ENCODE measurements around the gene TUBGCP6.
A peak's percentile ranks its signal among the peaks of the same experiment; 100 is the strongest.

The TUBGCP6 gene

GRCh38 chr22:50244420-50245213 lies at the start of gene TUBGCP6:
TUBGCP6 (minus strand) TSS chr22:50245023; CDS start chr22:50244459, 564 bp downstream.
- Histone ChIP-seq H3K9me3 (ENCODE audit: control insufficient read depth, insufficient read depth, low read length) (no peaks in the 10 kb centered on the region), H3K36me3 (ENCODE audit: control insufficient read depth, insufficient read depth, low read length) (peaks cover 21% of the 10 kb centered on the region), H3K27ac (ENCODE audit: low read depth, low read length) (peak within 1 kb of the TSS; percentile 88), H3K9ac (ENCODE audit: low read depth, low read length) (peak within 1 kb of the TSS; percentile 82), H3K4me1 (ENCODE audit: control insufficient read depth, insufficient read depth, low read length) (peaks cover 11% of the 10 kb centered on the region; the same call in 1 of the 2 replicates), H3K27me3 (ENCODE audit: control insufficient read depth, insufficient read depth, low read length) (no peaks in the 10 kb centered on the region), H3K4me3 (ENCODE audit: low read depth, low read length) (peak within 1 kb of the TSS; percentile 93)

GRCh38 chr22:50294319-50294656 lies 49.5 kb upstream of the TUBGCP6 start:
- Histone ChIP-seq H3K4me1 (ENCODE audit: control insufficient read depth, insufficient read depth, low read length) (peaks cover 21% of the 10 kb centered on the region), H3K27me3 (ENCODE audit: control insufficient read depth, insufficient read depth, low read length) (no peaks in the 10 kb centered on the region), H3K4me3 (ENCODE audit: low read depth, low read length) (no peak overlapping the region), H3K27ac (ENCODE audit: low read depth, low read length) (peak overlapping the region; percentile 89), H3K36me3 (ENCODE audit: control insufficient read depth, insufficient read depth, low read length) (peaks cover 19% of the 10 kb centered on the region), H3K9ac (ENCODE audit: low read depth, low read length) (no peak overlapping the region), H3K9me3 (ENCODE audit: control insufficient read depth, insufficient read depth, low read length) (no peaks in the 10 kb centered on the region)

DNA sequence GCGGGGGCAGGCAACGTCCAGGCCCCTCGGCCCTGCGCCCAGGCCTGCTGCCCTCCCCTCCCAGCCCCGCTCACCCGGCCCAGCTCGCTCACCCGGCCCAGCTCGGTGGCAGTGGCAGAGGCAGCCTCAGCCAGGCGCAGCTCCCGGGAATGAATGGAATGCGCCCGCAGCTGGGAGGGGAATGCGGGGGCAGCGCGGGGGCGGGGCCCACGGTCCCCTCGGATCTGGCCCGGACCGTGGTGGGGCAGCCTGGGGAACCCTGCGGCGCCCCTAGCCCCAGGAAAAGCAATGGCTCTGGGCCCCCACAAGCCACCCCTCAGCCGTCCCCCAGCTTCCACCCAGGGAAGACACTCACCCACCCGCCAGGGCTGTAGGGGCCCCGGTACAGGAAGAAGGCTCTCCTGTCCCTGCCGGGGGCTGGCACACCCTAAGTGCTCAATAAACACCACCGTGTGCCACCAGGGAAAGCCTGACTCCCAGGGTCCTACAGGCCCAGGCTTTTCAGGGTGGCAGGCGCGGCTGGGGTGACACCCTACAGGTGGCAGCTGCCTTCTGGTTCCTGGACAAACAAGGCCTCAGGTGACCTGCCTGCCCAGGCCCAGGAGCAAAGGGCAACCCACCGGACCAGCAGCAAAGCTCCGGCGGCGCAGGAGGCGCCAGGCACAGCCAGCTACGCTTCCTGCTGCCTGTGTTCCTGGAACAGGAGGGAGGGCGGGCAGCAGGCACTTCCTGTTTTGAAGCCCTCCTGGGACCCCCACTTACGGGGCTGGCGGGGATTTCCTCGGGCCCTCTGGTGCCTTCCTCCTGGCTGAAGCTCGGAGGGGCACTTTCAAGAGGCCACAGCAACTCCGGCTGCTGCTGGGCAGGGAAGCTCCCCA lies 48.9 kb upstream of the TUBGCP6 start:
- Histone ChIP-seq H3K27ac (ENCODE audit: low read depth, low read length) (peak overlapping the region; percentile 89), H3K27me3 (ENCODE audit: control insufficient read depth, insufficient read depth, low read length) (no peaks in the 10 kb centered on the region), H3K4me3 (ENCODE audit: low read depth, low read length) (0 out of 2 replicates have a peak overlapping the region, but pooled peaks have one; percentile 1), H3K9ac (ENCODE audit: low read depth, low read length) (peak overlapping the region; percentile 45; the same call in 1 of the 2 replicates), H3K9me3 (ENCODE audit: control insufficient read depth, insufficient read depth, low read length) (no peaks in the 10 kb centered on the region), H3K36me3 (ENCODE audit: control insufficient read depth, insufficient read depth, low read length) (peaks cover 25% of the 10 kb centered on the region), H3K4me1 (ENCODE audit: control insufficient read depth, insufficient read depth, low read length) (peaks cover 18% of the 10 kb centered on the region)

- Histone ChIP-seq H3K4me3 (ENCODE audit: low read depth, low read length) (0 out of 2 replicates have a peak overlapping the region, but pooled peaks have one; percentile 1), H3K9ac (ENCODE audit: low read depth, low read length) (no peak overlapping the region), H3K36me3 (ENCODE audit: control insufficient read depth, insufficient read depth, low read length) (peaks cover 33% of the 10 kb centered on the region), H3K4me1 (ENCODE audit: control insufficient read depth, insufficient read depth, low read length) (peaks cover 18% of the 10 kb centered on the region), H3K9me3 (ENCODE audit: control insufficient read depth, insufficient read depth, low read length) (no peaks in the 10 kb centered on the region), H3K27me3 (ENCODE audit: control insufficient read depth, insufficient read depth, low read length) (no peaks in the 10 kb centered on the region), H3K27ac (ENCODE audit: low read depth, low read length) (peak overlapping the region; percentile 81)
Observed at GRCh38 chr22:50292643-50293440, 48.0 kb upstream of the TUBGCP6 start.

DNA sequence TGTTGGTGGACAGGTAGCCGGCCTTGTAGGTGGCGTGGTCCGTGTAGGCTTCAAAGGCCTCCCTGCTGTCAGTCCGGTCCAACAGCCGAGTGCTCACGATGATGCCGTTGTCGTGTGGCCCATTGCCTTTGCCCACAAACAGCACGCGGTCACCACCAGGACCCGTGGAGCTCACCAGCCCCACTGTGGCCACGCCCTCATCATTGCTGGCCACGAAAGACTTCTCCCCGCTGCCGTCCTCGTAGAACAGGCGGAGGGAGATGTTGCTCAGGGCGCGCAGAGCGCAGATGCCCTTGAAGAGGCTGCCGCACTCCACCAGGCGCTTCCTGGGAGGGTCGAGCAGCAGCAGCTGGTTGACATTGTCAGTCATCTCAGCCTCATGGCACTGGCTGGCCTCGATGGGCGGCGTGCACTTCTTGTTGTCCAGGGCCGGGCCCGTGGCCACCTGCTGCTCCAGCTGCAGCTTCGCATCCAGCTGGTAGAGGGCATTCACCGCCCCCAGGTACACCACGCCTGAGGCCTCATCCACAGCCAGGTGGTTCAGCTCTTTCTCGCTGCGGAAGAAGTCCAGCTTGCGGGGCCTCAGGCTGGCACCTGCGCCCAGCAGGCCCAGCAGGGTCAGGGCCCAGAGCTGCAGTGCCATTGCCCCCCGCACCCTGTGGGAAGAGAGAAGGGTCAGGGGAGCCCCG lies 45.3 kb upstream of the TUBGCP6 start:
- Histone ChIP-seq H3K4me1 (ENCODE audit: control insufficient read depth, insufficient read depth, low read length) (peaks cover 18% of the 10 kb centered on the region), H3K9ac (ENCODE audit: low read depth, low read length) (no peak overlapping the region), H3K9me3 (ENCODE audit: control insufficient read depth, insufficient read depth, low read length) (no peaks in the 10 kb centered on the region), H3K36me3 (ENCODE audit: control insufficient read depth, insufficient read depth, low read length) (peaks cover 53% of the 10 kb centered on the region), H3K27ac (ENCODE audit: low read depth, low read length) (no peak overlapping the region), H3K4me3 (ENCODE audit: low read depth, low read length) (no peak overlapping the region), H3K27me3 (ENCODE audit: control insufficient read depth, insufficient read depth, low read length) (no peaks in the 10 kb centered on the region)

- no peaks in the 10 kb centered on the region for H3K27me3 ChIP-seq (ENCODE audit: control insufficient read depth, insufficient read depth, low read length)
- no peaks in the 10 kb centered on the region for H3K9me3 ChIP-seq (ENCODE audit: control insufficient read depth, insufficient read depth, low read length)
- peaks cover 57% of the 10 kb centered on the region for H3K36me3 ChIP-seq (ENCODE audit: control insufficient read depth, insufficient read depth, low read length)
- H3K4me3 ChIP-seq (ENCODE audit: low read depth, low read length): no peak overlapping the region
- H3K4me1 ChIP-seq (ENCODE audit: control insufficient read depth, insufficient read depth, low read length): peaks cover 16% of the 10 kb centered on the region
- no peak overlapping the region for H3K9ac ChIP-seq (ENCODE audit: low read depth, low read length)
- H3K27ac ChIP-seq (ENCODE audit: low read depth, low read length): no peak overlapping the region
Observed at GRCh38 chr22:50289151-50289941, 44.5 kb upstream of the TUBGCP6 start.

- Histone ChIP-seq H3K4me3 (ENCODE audit: low read depth, low read length) (no peak overlapping the region), H3K9me3 (ENCODE audit: control insufficient read depth, insufficient read depth, low read length) (no peaks in the 10 kb centered on the region), H3K27ac (ENCODE audit: low read depth, low read length) (no peak overlapping the region), H3K9ac (ENCODE audit: low read depth, low read length) (no peak overlapping the region), H3K4me1 (ENCODE audit: control insufficient read depth, insufficient read depth, low read length) (peaks cover 3% of the 10 kb centered on the region), H3K36me3 (ENCODE audit: control insufficient read depth, insufficient read depth, low read length) (peaks cover 68% of the 10 kb centered on the region), H3K27me3 (ENCODE audit: control insufficient read depth, insufficient read depth, low read length) (no peaks in the 10 kb centered on the region)
Observed at GRCh38 chr22:50287731-50288130, 42.9 kb upstream of the TUBGCP6 start.

- Histone ChIP-seq H3K9me3 (ENCODE audit: control insufficient read depth, insufficient read depth, low read length) (no peaks in the 10 kb centered on the region), H3K9ac (ENCODE audit: low read depth, low read length) (no peak overlapping the region), H3K4me1 (ENCODE audit: control insufficient read depth, insufficient read depth, low read length) (no peaks in the 10 kb centered on the region), H3K36me3 (ENCODE audit: control insufficient read depth, insufficient read depth, low read length) (peaks cover 77% of the 10 kb centered on the region), H3K4me3 (ENCODE audit: low read depth, low read length) (no peak overlapping the region), H3K27ac (ENCODE audit: low read depth, low read length) (no peak overlapping the region), H3K27me3 (ENCODE audit: control insufficient read depth, insufficient read depth, low read length) (no peaks in the 10 kb centered on the region)
Observed at GRCh38 chr22:50286701-50287318, 42.0 kb upstream of the TUBGCP6 start.

DNA sequence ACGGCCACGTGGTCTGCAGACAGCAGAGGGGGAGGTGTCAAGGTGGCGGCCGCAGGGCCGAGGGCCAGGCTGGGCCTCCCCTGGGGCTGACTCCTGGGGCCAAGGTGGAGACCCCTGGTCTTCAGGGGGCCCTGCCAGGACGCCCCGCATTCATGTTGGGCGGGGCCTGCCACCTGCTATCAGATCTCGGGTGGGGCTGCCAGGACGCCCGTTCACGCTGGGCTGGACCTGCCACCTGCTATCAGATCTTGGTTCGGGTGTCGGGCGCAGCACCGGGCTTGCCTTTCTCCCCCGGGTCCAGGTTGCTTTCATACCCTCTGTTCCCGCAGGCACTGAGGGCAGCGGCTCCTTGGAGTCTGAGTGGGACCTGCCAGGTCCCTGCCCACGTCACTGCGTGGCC lies 41.5 kb upstream of the TUBGCP6 start:
- H3K36me3 ChIP-seq (ENCODE audit: control insufficient read depth, insufficient read depth, low read length): peaks cover 78% of the 10 kb centered on the region
- no peak overlapping the region for H3K9ac ChIP-seq (ENCODE audit: low read depth, low read length)
- H3K9me3 ChIP-seq (ENCODE audit: control insufficient read depth, insufficient read depth, low read length): no peaks in the 10 kb centered on the region
- no peak overlapping the region for H3K4me3 ChIP-seq (ENCODE audit: low read depth, low read length)
- H3K4me1 ChIP-seq (ENCODE audit: control insufficient read depth, insufficient read depth, low read length): no peaks in the 10 kb centered on the region
- H3K27ac ChIP-seq (ENCODE audit: low read depth, low read length): no peak overlapping the region
- no peaks in the 10 kb centered on the region for H3K27me3 ChIP-seq (ENCODE audit: control insufficient read depth, insufficient read depth, low read length)
